DOHH2 (cell line): Measurements from ENCODE around the gene DEF6.
"Not testable (repeated sequence)": the region's sequence is repeated elsewhere in the genome, so short reads cannot be mapped to it uniquely, and the experiment has no call there.

Experiments
- H3F3A ChIP-seq: fragments of 200-600 bp; sonication (generic), shearing (Covaris generic); 2 replicates; pipeline ENCODE4 v1.6.0; 2016; ENCODE audit warnings: antibody characterized with exemption, mild to moderate bottlenecking; ENCODE audit not compliant: control insufficient read depth, insufficient read depth
- H3K27ac ChIP-seq: fragments of 200-600 bp; sonication (generic); 2 replicates; pipeline ENCODE4 v1.5.1; 2014; ENCODE audit warnings: low read depth, mild to moderate bottlenecking, low read length, moderate library complexity
- H3K27me3 ChIP-seq: fragments of 200-600 bp; sonication (generic); 2 replicates; pipeline ENCODE4 v1.6.1; 2014; ENCODE audit warnings: mild to moderate bottlenecking, low read length, mixed read lengths; ENCODE audit not compliant: control insufficient read depth
- H3K36me3 ChIP-seq: fragments of 200-600 bp; sonication (generic); 2 replicates; pipeline ENCODE4 v1.6.1; 2014; ENCODE audit warnings: mild to moderate bottlenecking, low read length, moderate library complexity, mixed read lengths; ENCODE audit not compliant: control insufficient read depth
- H3K4me1 ChIP-seq: fragments of 200-600 bp; sonication (generic); 2 replicates; pipeline ENCODE4 v1.6.1; 2014; ENCODE audit warnings: mild to moderate bottlenecking, low read length, mixed read lengths; ENCODE audit not compliant: control insufficient read depth
- H3K4me2 ChIP-seq: fragments of 200-600 bp; sonication (generic); 2 replicates; pipeline ENCODE4 v1.6.0; 2014; ENCODE audit warnings: mild to moderate bottlenecking, low read length, moderate library complexity
- H3K4me3 ChIP-seq: fragments of 200-600 bp; sonication (generic); 2 replicates; pipeline ENCODE4 v1.5.1; 2014; ENCODE audit warnings: mild to moderate bottlenecking, low read length, mixed read lengths
- H3K79me2 ChIP-seq: fragments of 200-600 bp; sonication (generic); 2 replicates; pipeline ENCODE4 v1.6.1; 2014; ENCODE audit warnings: mild to moderate bottlenecking, low read length, mixed read lengths; ENCODE audit not compliant: control insufficient read depth
- H3K9me2 ChIP-seq: fragments of 200-600 bp; sonication (generic); replicated peaks from 2 replicates; pipeline ENCODE4 v1.6.1; 2014; ENCODE audit warnings: mild to moderate bottlenecking, low read length, mixed read lengths; ENCODE audit not compliant: control insufficient read depth
- H3K9me3 ChIP-seq: fragments of 200-600 bp; sonication (generic); 2 replicates; pipeline ENCODE4 v1.6.1; 2014; ENCODE audit warnings: antibody characterized with exemption, low read length, mixed read lengths; ENCODE audit not compliant: control insufficient read depth, insufficient read depth
- H4K20me1 ChIP-seq: fragments of 200-600 bp; sonication (generic); 2 replicates; pipeline ENCODE4 v1.6.0; 2014; ENCODE audit warnings: low read depth, mild to moderate bottlenecking, antibody characterized with exemption, low read length, moderate library complexity; ENCODE audit not compliant: control insufficient read depth, insufficient read depth
- EZH2phosphoT487 ChIP-seq: fragments of 200-600 bp; sonication (generic); IDR thresholded peaks from 2 replicates; pipeline ENCODE4 v1.6.1; 2017; ENCODE audit warnings: borderline replicate concordance, mild to moderate bottlenecking, antibody characterized with exemption, low read length, moderate library complexity, mixed read lengths
- TF ChIP-seq, protein P1 (sequence below): fragments of 200-600 bp; sonication (generic); IDR thresholded peaks from one replicate; pipeline ENCODE4 v1.5.1; 2014; ENCODE audit warnings: antibody characterized with exemption, mild to moderate bottlenecking, low read depth, low read length; ENCODE audit not compliant: poor library complexity, severe bottlenecking

Gene DEF6

DNA sequence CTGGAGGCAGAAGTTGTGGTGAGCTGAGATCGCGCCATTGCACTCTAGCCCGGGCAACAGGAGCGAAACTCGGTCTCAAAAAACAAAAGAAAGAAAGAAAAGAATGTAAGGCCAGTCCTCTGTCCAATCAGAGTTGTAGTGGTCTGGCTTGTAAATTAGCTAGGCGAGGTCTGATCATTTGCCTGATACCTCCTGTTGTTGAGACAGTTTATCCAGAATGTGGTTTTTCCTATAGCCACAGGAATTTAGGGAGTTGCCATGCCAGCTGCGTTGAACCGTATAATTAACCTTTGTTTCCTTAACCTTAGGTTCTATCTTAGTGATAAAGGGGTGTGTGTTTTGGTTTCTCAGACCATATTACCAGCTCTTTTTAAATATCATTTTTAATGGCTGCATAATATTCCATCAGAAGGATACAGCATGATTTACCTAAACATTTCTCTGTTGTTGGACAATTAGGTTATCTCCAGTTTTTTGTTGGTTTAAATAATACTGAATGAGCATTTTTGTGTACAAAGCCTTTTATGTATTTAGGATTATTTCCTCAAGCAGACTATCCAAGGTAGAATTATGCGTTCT, 33.0 kb downstream of the DEF6 start:
- Histone ChIP-seq H3K4me2 (no peak overlapping the region), H3F3A (no peaks in the 10 kb centered on the region), H3K4me1 (peaks cover 25% of the 10 kb centered on the region), H3K9me3 (peaks cover 4% of the 10 kb centered on the region; the same call in 1 of the 2 replicates), H3K4me3 (no peak overlapping the region), H3K27ac (no peak overlapping the region), H4K20me1 (no peaks in the 10 kb centered on the region), H3K27me3 (no peaks in the 10 kb centered on the region), H3K79me2 (no peaks in the 10 kb centered on the region), H3K9me2 (no peaks in the 10 kb centered on the region), H3K36me3 (no peaks in the 10 kb centered on the region)
- TF ChIP-seq EZH2phosphoT487: no peak

DNA sequence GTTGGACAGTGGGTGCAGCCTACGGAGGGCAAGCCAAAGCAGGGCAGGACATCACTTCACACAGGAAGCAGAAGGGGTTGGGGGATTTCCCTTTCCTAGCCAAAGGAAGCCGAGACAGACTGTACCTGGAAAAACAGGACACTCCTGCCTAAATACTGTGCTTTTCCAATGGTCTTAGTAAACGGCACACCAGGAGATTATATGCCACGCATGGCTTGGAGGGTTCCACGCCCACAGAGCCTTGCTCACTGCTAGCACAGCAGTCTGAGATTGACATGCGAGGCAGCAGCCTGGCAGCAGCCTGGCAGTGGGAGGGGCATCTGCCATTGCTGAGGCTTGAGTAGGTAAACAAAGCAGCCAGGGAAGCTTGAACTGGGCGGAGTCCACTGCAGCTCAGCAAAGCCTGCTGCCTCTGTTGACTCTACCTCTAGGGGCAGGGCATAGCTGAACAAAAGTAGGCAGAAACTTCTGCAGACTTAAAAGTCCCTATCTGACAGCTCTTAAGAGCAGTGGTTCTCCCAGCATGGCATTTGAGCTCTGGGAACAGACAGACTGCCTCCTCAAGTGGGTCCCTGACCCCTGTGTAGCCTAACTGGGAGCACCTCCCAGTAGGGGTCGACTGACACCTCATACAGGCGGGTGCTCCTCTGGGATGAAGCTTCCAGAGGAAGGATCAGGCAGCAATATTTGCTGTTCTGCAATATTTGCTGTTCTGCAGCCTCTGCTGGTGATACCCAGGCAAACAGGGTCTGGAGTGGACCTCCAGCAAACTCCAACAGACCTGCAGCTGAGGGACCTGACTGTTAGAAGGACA, 34.7 kb downstream of the DEF6 start:
- Histone ChIP-seq H3K4me3 (peak overlapping the region; percentile 42; the same call in 1 of the 2 replicates), H3K4me1 (peaks cover 32% of the 10 kb centered on the region), H3K4me2 (peak overlapping the region; percentile 54)
- H4K20me1 ChIP-seq, H3F3A ChIP-seq, H3K36me3 ChIP-seq, H3K79me2 ChIP-seq, H3K27me3 ChIP-seq, H3K9me3 ChIP-seq, H3K9me2 ChIP-seq, H3K27ac ChIP-seq: not testable (repeated sequence)
- TF ChIP-seq, protein P1, sequence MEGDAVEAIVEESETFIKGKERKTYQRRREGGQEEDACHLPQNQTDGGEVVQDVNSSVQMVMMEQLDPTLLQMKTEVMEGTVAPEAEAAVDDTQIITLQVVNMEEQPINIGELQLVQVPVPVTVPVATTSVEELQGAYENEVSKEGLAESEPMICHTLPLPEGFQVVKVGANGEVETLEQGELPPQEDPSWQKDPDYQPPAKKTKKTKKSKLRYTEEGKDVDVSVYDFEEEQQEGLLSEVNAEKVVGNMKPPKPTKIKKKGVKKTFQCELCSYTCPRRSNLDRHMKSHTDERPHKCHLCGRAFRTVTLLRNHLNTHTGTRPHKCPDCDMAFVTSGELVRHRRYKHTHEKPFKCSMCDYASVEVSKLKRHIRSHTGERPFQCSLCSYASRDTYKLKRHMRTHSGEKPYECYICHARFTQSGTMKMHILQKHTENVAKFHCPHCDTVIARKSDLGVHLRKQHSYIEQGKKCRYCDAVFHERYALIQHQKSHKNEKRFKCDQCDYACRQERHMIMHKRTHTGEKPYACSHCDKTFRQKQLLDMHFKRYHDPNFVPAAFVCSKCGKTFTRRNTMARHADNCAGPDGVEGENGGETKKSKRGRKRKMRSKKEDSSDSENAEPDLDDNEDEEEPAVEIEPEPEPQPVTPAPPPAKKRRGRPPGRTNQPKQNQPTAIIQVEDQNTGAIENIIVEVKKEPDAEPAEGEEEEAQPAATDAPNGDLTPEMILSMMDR: peak; percentile 33

DNA sequence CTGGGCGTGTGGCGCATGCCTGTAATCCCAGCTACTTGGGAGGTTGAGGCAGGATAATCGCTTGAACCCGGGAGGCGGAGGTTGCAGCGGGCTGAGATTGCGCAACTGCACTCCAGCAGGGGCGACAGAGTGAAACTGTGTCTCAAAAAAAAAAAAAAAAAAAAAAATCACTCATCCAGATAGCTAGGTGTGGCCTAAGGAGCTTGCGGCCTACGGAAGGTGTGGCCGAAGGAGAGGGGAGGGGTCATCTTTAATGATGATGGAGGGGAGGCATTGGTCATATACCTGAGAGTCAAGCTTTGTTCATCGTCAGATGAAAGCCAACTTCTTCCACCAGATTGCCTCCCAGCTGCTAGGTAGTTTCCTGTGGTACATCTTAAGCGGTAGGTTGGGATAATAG, 43.9 kb downstream of the DEF6 start:
- Histone ChIP-seq H4K20me1 (0 out of 2 replicates have a peak, but pooled peaks cover 7% of the 10 kb centered on the region), H3K27me3 (no peaks in the 10 kb centered on the region), H3K4me3 (no peak overlapping the region), H3K27ac (no peak overlapping the region), H3K36me3 (no peaks in the 10 kb centered on the region; the same call in 1 of the 2 replicates), H3K9me2 (no peaks in the 10 kb centered on the region), H3K79me2 (peaks cover 30% of the 10 kb centered on the region), H3F3A (no peaks in the 10 kb centered on the region), H3K4me2 (no peak overlapping the region), H3K4me1 (peaks cover 49% of the 10 kb centered on the region), H3K9me3 (no peaks in the 10 kb centered on the region)
- TF ChIP-seq EZH2phosphoT487: no peak
- TF ChIP-seq, protein P1: no peak
